ENCODE results near the gene NUP88.

Gene NUP88

DNA sequence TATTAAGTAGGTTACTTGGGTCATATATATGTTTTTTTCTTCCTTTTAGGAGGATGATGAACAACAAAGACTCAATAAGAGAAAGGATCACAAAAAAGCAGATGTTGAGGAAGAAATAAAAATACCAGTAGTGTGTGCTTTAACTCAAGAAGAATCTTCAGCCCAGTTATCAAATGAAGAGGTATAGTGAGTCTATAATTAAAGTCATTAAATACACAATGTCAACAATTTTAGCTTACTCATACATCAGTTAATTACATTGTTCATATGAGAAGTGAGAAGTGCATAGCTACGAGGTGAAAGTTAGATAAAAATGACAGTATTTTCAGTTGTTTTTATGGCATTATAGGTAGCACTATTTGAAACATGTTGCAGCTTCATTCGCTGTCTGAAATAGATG is 65.2 kb downstream of the NUP88 start:
- no peak for DNase-seq

GRCh38 chr17:5352681-5353289 is 66.7 kb downstream of the NUP88 start:
- DNase-seq = no peak

- no peak for DNase-seq
Measured at GRCh38 chr17:5344914-5345313, 74.5 kb downstream of the NUP88 start.

Data from GDM1 (cell line).